GM12801 (cell line): ENCODE data around the gene PTPRA.

Experiments used
- TF ChIP-seq, protein P1 (sequence below): IDR thresholded peaks from one replicate; pipeline ENCODE4 v1.5.1; 2011; ENCODE audit warnings: control low read depth; ENCODE audit not compliant: insufficient read length; ENCODE audit errors: extremely low read depth

PTPRA gene

DNA sequence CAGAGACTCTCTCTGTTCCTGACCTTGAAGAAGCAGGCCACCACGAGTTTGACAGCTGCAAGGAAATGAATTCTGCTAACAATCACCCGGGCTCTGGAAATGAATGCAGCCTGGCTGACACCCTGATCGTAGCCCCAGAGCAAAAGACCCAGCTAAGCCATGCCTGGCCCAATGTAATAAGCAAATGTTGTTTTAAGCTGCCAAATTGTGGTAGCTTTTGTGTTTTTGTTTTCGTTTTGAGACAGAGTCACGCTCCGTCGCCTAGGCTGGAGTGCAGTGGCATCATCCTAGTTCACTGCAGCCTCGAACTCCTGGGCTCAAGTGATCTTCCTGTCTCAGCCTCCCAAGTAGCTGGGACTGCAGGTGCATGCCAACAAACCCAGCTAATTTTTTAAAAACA is 194.8 kb downstream of the PTPRA start:
- TF ChIP-seq, protein P1, sequence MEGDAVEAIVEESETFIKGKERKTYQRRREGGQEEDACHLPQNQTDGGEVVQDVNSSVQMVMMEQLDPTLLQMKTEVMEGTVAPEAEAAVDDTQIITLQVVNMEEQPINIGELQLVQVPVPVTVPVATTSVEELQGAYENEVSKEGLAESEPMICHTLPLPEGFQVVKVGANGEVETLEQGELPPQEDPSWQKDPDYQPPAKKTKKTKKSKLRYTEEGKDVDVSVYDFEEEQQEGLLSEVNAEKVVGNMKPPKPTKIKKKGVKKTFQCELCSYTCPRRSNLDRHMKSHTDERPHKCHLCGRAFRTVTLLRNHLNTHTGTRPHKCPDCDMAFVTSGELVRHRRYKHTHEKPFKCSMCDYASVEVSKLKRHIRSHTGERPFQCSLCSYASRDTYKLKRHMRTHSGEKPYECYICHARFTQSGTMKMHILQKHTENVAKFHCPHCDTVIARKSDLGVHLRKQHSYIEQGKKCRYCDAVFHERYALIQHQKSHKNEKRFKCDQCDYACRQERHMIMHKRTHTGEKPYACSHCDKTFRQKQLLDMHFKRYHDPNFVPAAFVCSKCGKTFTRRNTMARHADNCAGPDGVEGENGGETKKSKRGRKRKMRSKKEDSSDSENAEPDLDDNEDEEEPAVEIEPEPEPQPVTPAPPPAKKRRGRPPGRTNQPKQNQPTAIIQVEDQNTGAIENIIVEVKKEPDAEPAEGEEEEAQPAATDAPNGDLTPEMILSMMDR, result no peak

DNA sequence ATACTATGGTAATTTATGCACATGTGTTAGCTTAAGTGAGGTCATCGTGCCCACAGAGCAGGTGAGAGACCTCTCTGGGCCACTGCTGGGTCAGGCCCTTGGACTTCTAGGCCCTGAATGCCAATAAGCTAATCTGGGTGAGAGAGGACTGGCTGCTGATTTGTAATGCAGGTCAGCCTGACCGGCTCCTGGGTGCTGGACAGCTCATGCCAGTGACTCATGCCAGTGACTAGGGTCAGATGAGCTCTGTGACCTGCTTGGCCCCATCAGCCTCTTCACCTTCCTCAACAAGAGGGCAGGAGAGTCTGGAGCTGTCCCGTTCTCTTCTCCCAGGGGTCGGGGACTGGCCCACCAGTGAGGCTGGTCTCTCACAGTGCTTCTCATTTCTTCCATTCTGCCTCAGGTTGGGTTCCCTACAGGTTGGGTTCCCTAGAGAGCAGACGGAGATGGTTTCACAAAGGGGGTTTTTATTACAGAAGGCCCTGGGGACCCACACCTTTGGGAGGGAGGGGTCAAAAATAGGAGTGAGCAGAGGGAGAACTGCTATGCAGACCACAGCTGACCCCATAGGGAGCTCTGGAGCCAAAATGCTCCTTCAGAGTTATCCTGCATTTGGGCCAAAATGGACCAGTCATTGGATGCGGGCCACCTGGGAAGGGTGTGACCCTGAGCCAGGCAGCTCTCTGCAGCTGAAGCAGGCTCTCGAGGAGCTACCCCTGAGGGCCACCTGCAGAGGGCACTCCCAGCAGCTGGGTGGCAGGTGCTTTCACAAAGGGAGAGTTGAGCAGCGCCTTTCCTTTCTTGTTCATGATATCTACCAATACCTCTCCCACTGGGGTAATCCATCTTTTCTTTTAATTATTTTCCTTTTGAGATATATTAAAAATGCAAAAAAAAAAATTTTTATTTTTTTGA is 196.0 kb downstream of the PTPRA start:
- TF ChIP-seq, protein P1, result no peak

DNA sequence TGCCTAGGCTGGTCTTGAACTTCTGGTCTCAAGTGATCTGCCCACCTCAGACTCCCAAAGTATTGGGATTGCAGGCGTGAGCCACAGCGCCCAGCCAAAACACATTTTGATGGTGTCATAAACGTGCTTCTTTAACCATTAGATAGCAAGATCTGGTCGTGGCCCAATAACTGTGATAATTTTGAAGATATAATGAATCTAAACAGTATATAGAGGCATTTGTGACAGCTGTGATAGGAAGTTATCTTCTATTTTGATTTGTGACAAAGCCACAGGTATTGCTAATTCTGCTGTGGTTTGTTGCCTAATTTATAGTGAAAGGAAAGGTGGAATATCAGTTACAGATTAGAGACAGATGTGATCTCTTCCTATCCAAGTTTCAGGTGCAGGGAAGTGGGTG is 197.4 kb downstream of the PTPRA start:
- TF ChIP-seq, protein P1, result no peak

DNA sequence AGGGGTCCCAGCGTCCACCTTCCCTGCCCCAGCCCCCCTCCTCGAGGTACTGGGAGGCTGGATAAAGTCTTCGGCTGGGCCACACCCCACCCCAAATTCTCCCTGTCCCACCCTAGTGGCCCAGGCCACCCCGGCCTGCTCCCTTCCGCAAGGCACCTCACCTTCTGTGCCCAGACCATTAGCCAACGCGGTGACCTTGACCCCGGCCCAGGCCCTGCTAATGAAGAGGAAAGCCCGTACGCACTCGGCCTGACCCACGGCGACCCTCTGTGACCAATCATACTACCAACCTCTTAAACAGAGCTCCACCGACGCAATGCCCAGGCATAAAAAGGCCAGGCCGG is 198.0 kb downstream of the PTPRA start:
- TF ChIP-seq, protein P1, result no peak

DNA sequence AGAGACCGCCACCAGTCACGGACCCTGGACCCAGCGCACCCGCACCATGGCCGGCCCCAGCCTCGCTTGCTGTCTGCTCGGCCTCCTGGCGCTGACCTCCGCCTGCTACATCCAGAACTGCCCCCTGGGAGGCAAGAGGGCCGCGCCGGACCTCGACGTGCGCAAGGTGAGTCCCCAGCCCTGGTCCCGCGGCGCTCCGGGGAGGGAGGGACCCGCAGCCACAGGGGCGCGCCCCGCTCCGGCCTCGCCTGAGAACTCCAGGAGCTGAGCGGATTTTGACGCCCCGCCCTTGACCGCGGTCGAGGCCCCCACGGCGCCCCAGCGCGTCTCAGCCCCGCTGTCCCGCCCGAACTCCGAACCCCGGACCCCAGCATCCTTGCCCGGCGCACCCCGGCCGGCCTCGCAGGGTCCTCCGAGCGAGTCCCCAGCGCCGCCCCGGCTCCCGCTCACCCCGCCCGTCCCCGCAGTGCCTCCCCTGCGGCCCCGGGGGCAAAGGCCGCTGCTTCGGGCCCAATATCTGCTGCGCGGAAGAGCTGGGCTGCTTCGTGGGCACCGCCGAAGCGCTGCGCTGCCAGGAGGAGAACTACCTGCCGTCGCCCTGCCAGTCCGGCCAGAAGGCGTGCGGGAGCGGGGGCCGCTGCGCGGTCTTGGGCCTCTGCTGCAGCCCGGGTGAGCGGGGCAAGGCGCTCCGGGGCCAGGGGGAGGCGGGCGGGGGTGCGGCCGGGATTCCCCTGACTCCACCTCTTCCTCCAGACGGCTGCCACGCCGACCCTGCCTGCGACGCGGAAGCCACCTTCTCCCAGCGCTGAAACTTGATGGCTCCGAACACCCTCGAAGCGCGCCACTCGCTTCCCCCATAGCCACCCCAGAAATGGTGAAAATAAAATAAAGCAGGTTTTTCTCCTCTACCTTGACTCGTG is 198.6 kb downstream of the PTPRA start, which contains the start of gene OXT:
Gene OXT, plus strand, starts transcription at position 11 of the 920 bp plus-strand sequence. Its CDS starts 36 bp downstream, at position 47.
- TF ChIP-seq, protein P1, result no peak

DNA sequence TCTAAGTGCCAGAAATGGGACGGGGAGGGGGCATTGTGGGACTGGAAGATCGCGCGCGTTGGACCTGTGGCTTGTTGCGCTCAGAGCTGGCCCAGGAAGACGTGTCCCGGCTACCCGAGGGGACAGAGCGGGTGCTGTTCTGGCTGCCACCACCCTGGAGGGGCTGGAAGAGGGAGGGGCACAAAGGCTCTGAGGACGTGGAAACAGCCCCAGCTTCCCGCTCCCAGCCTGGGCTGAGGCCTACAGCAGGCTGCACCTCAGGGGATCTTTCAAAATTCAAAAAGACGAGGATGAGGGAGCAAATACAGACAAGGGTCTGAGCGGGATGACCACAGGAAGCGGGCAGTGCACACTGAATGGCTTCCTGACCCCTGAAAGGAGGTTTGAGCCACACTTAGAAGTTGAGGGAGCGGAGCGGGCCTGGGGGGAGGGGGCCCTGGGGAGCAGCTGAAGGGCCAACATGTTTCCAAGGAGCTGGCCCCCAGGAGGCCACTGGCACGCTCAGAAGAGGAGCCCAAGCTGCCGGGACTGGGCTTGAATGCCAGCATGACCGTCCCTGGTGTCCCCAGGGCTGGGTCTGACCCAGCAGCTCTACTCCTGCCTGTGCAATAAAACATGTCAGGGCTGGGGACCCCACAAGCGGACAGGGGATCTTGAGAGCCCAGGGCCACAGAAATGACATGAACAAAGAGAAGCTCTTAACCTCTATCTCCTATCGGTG is 199.4 kb downstream of the PTPRA start:
- TF ChIP-seq, protein P1, result no peak
